B cell (primary cell): ENCODE results near the gene KIF15. TPM values are rescaled to one million over a fixed set of nuclear protein-coding genes. Genes with fewer than 3 reads are reported as not detected.

Experiments
- ATAC-seq: fragments of 200-7000 bp; cut with Tn5 transposase; one replicate; pipeline ENCODE4 v1.10.0; 2021; ENCODE audit warnings: low read depth, mild to moderate bottlenecking, moderate number of reproducible peaks, moderate library complexity
- CTCF ChIA-PET: fragments of 350-600 bp; sonication (Branson Sonifier 250); formaldehyde crosslinking; loops from one replicate; lab custom pipeline; 2021; ENCODE audit warnings: antibody characterized with exemption, inconsistent platforms; lab: Charles Lee
- POLR2A ChIA-PET: fragments of 350-600 bp; sonication (Branson Sonifier 250); formaldehyde crosslinking; loops from one replicate; lab custom pipeline; 2021; ENCODE audit warnings: antibody characterized with exemption; lab: Charles Lee
- DNase-seq: peaks from one replicate; pipeline ENCODE4 v3.0.0; 2013
- H2AFZ ChIP-seq: 2 replicates; pipeline ENCODE4 v1.6.1; 2012; ENCODE audit warnings: mild to moderate bottlenecking, low read depth, low read length; ENCODE audit not compliant: insufficient read depth, poor library complexity, severe bottlenecking
- H3K27ac ChIP-seq, 2 donors: 1 replicate in 1 of 2; 2 replicates in 1 of 2; pipeline ENCODE4 v1.5.1; 2012 to 2013; ENCODE audit warnings: low read length in 2 of 2, mild to moderate bottlenecking in 2 of 2, moderate library complexity in 1 of 2
- H3K27me3 ChIP-seq, 4 experiments: fragments of 200-600 bp in 1 of 4; sonication (generic) in 1 of 4; replicated peaks in 1 of 4; 1 replicate in 2 of 4; 2 replicates in 2 of 4; pipeline versions ENCODE4 v1.6.1 to v1.7.0; 2013 to 2016; ENCODE audit warnings: low read length in 3 of 4, mild to moderate bottlenecking in 2 of 4, mixed read lengths in 1 of 4, moderate library complexity in 1 of 4; ENCODE audit not compliant: insufficient read depth in 4 of 4, control insufficient read depth in 3 of 4; ENCODE audit errors: control extremely low read depth in 1 of 4
- H3K36me3 ChIP-seq, 2 experiments: replicated peaks in 1 of 2; 1 replicate in 1 of 2; 2 replicates in 1 of 2; pipeline versions ENCODE4 v1.6.1 to v1.7.1; 2013; ENCODE audit warnings: low read length in 1 of 2; ENCODE audit not compliant: insufficient read depth in 2 of 2, control insufficient read depth in 1 of 2; ENCODE audit errors: control extremely low read depth in 1 of 2, extremely low read depth in 1 of 2
- H3K4me1 ChIP-seq, 2 donors: fragments of 200-600 bp in 1 of 2; sonication (generic) in 1 of 2; 1 replicate in 1 of 2; 2 replicates in 1 of 2; pipeline versions ENCODE4 v1.5.1 to v1.6.1; 2013 to 2017; ENCODE audit warnings: low read length in 2 of 2; ENCODE audit not compliant: control insufficient read depth in 2 of 2, insufficient read depth in 2 of 2
- H3K4me2 ChIP-seq: replicated peaks from 2 replicates; pipeline ENCODE3; 2012; ENCODE audit warnings: mild to moderate bottlenecking, low read depth, low read length; ENCODE audit not compliant: poor library complexity, severe bottlenecking
- H3K4me3 ChIP-seq, 5 experiments: fragments of 200-600 bp in 1 of 5; sonication (generic) in 1 of 5; 1 replicate in 3 of 5; 2 replicates in 2 of 5; pipeline versions ENCODE4 v1.5.1 to v1.7.0; 2011 to 2016; ENCODE audit warnings: low read length in 4 of 5, mild to moderate bottlenecking in 4 of 5, low read depth in 2 of 5, control low read depth in 1 of 5, moderate library complexity in 1 of 5; ENCODE audit not compliant: insufficient read depth in 1 of 5; ENCODE audit errors: control extremely low read depth in 1 of 5, extremely low read depth in 1 of 5
- H3K79me2 ChIP-seq: fragments of 200-600 bp; sonication (generic); one replicate; pipeline ENCODE4 v1.6.0; 2016; ENCODE audit warnings: low read length; ENCODE audit not compliant: control insufficient read depth, insufficient read depth
- H3K9ac ChIP-seq: fragments of 200-600 bp; sonication (generic); 2 replicates; pipeline ENCODE4 v1.6.1; 2017; ENCODE audit warnings: mild to moderate bottlenecking, low read length, moderate library complexity
- H3K9me3 ChIP-seq, 3 donors: one replicate each; pipeline versions ENCODE4 v1.6.1 to v1.7.1; 2013; ENCODE audit warnings: low read length in 2 of 3; ENCODE audit not compliant: control insufficient read depth in 2 of 3, insufficient read depth in 1 of 3; ENCODE audit errors: control extremely low read depth in 1 of 3
- H4K20me1 ChIP-seq: 2 replicates; pipeline ENCODE4 v1.6.0; 2012; ENCODE audit warnings: mild to moderate bottlenecking, low read length; ENCODE audit not compliant: insufficient read depth, control insufficient read depth, poor library complexity, severe bottlenecking
- H3K27ac Mint-ChIP-seq: one replicate; pipeline ENCODE4 v1.8.0; 2021; ENCODE audit warnings: mixed read lengths
- H3K27me3 Mint-ChIP-seq: one replicate; pipeline ENCODE4 v1.8.0; 2021; ENCODE audit warnings: mixed read lengths
- H3K4me1 Mint-ChIP-seq: one replicate; pipeline ENCODE4 v1.8.0; 2021; ENCODE audit warnings: mixed read lengths
- H3K4me3 Mint-ChIP-seq: one replicate; pipeline ENCODE4 v1.8.0; 2021; ENCODE audit warnings: mixed read lengths
- H3K9me3 Mint-ChIP-seq: one replicate; pipeline ENCODE4 v1.8.0; 2022; ENCODE audit warnings: mixed read lengths; ENCODE audit not compliant: insufficient read depth
- CTCF ChIP-seq: fragments of 200-600 bp; IDR thresholded peaks from one replicate; pipeline ENCODE4 v1.8.0; 2022; ENCODE audit warnings: antibody characterized with exemption, mild to moderate bottlenecking
- EZH2 ChIP-seq: IDR thresholded peaks from 2 replicates; pipeline ENCODE4 v1.6.1; 2012; ENCODE audit warnings: borderline replicate concordance, low read depth, mild to moderate bottlenecking, moderate library complexity, low read length; ENCODE audit not compliant: insufficient read depth, poor library complexity, severe bottlenecking
- WGBS: methylation state at CpG from one replicate; pipeline ENCODE4 v1.1.5; 2013; ENCODE audit warnings: missing lambda C conversion rate; ENCODE audit not compliant: insufficient coverage; 5-methylcytosine and 5-hydroxymethylcytosine counted together
- intact Hi-C: fragments of 100-400 bp; cut with micrococcal nuclease; formaldehyde crosslinking; loops from one replicate; pipeline ENCODE4 v1.10.0; 2022
- polyA plus RNA-seq: library from polyadenylated mRNA; depleted of rRNA; stranded (reverse); fragments of >200 nt; gene quantifications from 2 replicates; pipeline ENCODE4 v1.2.3, GENCODE V29; 2012
- total RNA-seq, 2 donors: library from RNA; stranded (reverse); fragments of 120-200 nt in 1 of 2; gene quantifications; 1 replicate in 1 of 2; 2 replicates in 1 of 2; pipeline versions ENCODE4 v1.2.3 to v1.2.4, GENCODE V29; 2013 to 2022

Gene KIF15
- total and polyA plus RNA-seq, 2 donors (not counting 1 experiment from before 2014, with no cell fraction given), result 0.28 to 1.4 TPM

DNA sequence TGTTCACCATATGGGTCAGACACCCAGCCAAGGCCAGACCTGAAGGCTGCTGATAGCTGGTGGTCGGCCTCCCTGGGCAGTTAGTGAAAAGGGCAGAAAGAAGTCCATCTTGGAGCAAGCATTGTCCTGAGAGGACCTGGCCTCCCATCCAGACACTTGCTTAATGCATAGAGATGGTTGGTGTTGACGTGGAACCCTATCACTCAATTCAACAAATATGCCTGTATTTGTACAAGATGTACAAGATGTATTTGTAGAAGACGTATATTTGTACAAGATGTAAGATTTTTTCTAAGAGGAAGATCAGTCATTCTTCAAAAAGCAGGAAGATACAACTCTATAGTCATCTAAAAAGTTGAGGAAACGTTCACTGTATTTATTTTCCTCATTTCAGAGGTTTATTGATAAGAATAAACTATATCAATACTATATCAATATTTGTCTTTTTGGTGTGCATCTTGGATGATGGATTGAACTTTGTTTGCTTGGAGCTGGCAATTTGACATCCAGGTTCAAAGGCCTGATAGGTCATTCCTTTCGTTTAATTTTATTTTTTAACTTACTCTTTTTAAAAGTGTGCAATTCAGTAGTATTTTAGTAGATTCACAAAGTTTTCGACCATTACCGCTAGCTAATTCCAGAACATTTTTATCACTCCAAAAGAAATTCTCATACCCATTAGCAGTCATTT lies 106.0 kb downstream of the KIF15 start:
- intact Hi-C loops, result no loop called here
- Mint-ChIP-seq H3K27me3 (no peaks in the 10 kb centered on the region), H3K9me3 (peaks cover 3% of the 10 kb centered on the region), H3K4me1 (peaks cover 16% of the 10 kb centered on the region), H3K27ac (no peak overlapping the region), H3K4me3 (no peak overlapping the region)
- H3K4me2 ChIP-seq, result no peak overlapping the region
- DNase-seq (no peak), ATAC-seq (no peak)
- H3K27ac ChIP-seq, result no peak overlapping the region
- TF ChIP-seq EZH2 (no peak), CTCF (no peak)
- H3K4me3 ChIP-seq, result no peak overlapping the region
- no peak overlapping the region for H3K9ac ChIP-seq
- H3K79me2 ChIP-seq, result peaks cover 4% of the 10 kb centered on the region
- H3K27me3 ChIP-seq, result no peaks in the 10 kb centered on the region
- ChIA-PET CTCF (no interaction called here), POLR2A (no interaction called here)
- no peaks in the 10 kb centered on the region for H4K20me1 ChIP-seq
- no peaks in the 10 kb centered on the region for H3K9me3 ChIP-seq
- H3K4me1 ChIP-seq, result peaks cover 3 to 4% of the 10 kb centered on the region in 2 donors
- H3K36me3 ChIP-seq, result peaks cover 0 to 5% of the 10 kb centered on the region in 2 experiments
- no CpG with 5 or more reads among the region's 7 CpGs for WGBS
- H2AFZ ChIP-seq, result no peak overlapping the region

DNA sequence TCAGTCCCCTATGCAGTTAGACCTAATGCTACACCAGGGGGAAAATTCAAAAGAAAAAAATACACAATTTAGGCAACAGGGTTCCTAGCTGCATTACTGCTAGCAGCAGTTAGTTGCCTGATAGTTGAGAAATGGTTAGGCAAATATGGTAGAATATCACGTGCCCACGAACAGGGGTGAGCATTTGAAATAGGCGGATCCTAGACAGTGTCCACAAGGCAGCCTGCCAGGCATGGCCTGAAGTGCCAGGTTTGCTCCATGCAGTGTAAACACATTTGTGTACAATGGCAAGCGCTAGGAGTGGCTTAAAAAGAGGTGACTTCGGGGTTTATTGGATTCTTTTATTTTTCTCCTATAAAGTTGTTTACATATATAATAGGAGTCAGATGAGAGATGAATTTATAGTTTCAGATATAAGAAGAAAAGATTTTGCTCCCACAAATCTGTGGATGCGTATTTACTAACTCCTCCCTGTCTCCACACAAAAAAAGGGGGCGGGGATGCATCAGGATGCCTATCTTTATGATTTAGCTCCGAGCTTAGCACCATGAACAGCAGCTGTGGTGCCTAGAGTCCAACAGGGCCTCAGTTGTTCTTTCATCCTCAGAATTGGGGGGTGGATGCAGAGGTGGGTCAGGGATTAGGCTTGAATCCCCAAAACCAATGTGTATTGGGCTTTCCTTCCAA lies 108.9 kb downstream of the KIF15 start:
- H3K4me1 ChIP-seq, result no peaks in the 10 kb centered on the region
- 93% methylated on average over 4 of the region's 8 CpGs for WGBS
- no peak overlapping the region for H3K27ac ChIP-seq
- POLR2A ChIA-PET, result no interaction called here
- no peak overlapping the region for H3K4me3 ChIP-seq
- no peak overlapping the region for H3K9ac ChIP-seq
- H3K79me2 ChIP-seq, result no peaks in the 10 kb centered on the region
- H3K9me3 ChIP-seq, result no peaks in the 10 kb centered on the region
- no peak overlapping the region for H3K4me3 Mint-ChIP-seq
- peaks cover 3% of the 10 kb centered on the region for H3K9me3 Mint-ChIP-seq
- no peak overlapping the region for H3K27ac Mint-ChIP-seq
- no peaks in the 10 kb centered on the region for H4K20me1 ChIP-seq
- intact Hi-C loops, result no loop called here
- TF ChIP-seq EZH2 (no peak), CTCF (no peak)
- ATAC-seq, result no peak
- CTCF ChIA-PET, result no interaction called here
- H3K27me3 ChIP-seq, result no peaks in the 10 kb centered on the region
- no peak for DNase-seq
- H3K4me1 Mint-ChIP-seq, result no peaks in the 10 kb centered on the region
- no peaks in the 10 kb centered on the region for H3K27me3 Mint-ChIP-seq
- peaks cover 0 to under 1% of the 10 kb centered on the region in 2 experiments for H3K36me3 ChIP-seq
- no peak overlapping the region for H2AFZ ChIP-seq
- H3K4me2 ChIP-seq, result no peak overlapping the region
